ENCODE data around the gene PLSCR5.

PLSCR5 gene

DNA sequence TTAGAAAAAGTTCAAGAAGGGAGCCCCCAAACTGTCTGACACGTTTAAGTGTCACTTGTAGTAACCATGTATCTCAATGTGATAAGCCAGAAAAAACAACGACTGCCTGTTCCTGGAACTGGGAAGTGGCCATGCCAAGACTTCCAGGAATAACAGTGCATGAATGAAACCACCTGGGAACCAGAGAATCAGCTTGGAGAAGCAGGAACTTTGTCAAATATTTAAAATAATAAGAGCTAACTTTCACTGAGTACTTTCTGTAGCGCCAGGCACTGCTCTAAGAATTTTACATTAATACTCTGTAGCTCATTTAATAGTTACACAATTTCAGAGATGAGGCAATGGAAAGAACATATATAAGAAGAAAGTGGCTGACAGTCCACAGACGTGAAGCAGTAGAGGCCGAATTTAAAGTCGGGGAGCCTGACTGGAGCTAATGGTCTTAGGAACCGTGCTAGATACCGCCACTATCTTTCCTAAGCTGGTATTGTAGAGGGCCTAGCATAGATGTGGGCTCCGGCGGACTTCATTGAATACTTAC is 61.6 kb downstream of the PLSCR5 start:
- no peak for DNase-seq

DNA sequence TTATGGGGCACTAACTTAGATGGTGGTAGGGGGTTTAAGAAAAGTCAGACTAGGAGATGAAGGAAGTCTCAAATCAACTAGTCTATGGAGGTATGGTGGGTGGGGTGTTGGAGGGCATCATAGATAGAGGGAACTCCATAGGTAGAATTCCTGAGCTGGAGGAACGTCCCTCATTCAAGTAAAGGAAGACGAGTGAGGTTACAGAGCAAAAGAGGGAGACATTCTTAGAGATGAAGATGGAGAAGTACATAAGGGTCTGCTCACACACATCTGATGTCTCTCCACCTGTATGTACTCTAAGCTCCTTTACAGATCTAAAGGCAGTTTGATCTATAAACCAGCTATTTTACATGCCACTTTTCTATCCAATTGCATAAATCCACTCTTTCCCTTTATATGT is 62.2 kb downstream of the PLSCR5 start:
- DNase-seq, result no peak

DNA sequence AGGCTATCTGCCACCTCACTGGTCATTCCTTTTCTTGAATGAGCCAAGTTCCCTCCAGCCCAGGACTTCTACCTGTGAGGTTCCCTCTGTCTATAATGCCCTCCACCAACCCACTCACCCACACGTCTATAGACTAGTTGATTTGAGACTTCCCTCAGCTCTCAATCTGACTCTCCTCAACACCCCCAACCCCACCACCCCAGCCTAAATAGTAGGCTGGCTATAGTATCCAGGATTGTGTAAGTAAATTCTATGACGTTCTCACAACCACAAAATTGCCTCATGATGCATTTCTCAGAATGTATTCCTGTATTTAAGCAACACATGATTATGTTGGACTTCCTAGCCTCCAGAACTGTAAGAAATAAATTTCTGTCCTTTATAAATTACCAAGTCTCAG is 63.0 kb downstream of the PLSCR5 start:
- no peak for DNase-seq

DNA sequence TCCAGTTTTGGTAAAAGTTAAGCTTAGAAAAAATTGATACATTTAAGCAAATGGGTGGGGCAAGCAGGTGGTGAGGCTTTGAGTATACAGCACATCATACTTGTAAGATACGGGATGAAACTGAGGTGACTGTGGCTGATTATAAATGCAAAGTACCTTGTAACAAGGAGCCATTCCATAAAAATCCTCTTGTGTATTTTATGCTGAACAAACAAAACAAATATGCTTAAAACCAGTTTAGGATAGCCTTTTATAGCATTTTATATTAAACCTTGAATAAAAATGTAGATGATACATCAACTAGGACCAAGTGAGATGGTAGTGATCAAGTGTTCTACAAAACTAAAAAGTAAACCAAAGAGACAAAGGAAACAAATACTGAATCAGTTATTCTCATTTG is 64.2 kb downstream of the PLSCR5 start:
- no peak for DNase-seq

DNA sequence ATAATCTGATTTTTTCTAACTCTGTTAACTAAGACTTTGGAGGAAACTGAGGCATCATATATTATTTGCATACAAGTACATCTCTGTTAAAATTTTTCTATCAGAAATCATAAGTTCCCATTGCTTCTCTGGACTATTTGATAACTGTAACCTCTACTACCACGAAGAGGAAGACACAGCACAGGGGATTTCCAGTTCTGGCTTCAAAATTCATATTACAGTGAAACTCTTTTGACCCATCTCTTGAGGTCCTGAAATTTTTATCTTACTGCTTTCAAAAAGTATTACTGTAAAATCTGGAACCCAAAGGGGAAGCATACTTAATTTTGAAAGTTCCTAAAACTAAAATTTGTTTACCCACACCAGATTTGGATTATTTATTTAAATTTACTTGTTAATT is 64.9 kb downstream of the PLSCR5 start:
- DNase-seq, result no peak

DNA sequence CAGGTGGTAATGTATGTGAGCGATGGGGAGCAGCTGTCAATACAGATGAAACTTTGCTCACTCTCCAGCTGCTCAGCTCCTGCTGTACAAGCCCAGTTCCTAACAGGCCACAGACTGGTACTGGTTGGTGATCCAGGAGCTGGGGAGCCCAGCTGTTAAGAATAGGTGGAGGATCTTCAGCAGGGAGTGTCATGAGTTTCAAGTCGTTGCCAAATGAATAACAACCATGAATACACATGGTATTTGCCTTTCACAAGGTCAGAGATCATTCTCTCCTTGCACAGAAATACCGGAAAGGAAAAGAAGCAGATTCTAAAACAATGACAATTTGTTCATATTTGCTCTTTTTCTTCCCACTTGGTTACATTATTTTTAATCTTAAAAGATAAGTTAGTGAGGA is 65.8 kb downstream of the PLSCR5 start:
- no peak for DNase-seq

DNA sequence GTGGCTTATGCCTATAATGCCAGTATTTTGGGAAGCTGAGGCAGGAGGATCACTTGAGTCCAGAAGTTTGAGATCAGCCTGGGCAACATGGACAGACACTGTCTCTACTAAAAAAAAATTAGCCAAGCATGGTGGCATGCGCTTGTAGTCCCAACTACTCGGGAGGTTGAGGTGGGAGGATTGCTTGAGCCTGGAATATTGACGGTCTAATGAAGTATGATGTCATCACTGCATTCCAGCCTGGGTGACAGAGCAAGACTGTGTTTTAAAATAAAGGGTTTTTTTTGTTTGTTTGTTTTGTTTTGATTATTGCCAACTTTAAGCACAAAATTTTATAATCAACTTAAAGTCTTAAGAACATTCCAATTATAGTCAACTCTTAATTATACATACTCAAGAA is 67.5 kb downstream of the PLSCR5 start:
- no peak for DNase-seq

DNA sequence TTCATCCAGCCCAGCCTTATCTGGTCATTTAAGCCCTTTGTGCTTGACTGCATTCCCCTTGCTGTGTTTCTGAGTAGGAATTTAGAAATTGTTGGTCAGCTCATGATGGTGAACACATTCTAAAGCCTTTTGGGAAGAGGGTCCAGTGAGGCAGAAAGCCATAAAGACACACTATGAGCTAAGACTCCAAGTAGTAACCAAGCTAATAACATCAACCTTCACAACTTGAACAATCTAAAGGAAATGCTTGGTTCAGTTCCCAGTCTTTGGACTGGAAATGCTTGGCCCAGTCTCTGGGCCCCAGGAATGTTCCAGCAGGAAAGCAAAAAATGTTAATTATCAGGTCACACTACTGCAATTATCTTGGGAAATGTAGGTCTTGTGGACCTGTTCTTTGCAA is 68.5 kb downstream of the PLSCR5 start:
- DNase-seq, result no peak

Measured in activated CD4-positive, alpha-beta T cell treated with anti-CD3 and anti-CD28 coated beads, Interleukin-2, amount 50 U/mL, for 1 hour (primary cell).